Measurements from ENCODE around the gene ISOC1. TPM values are rescaled to one million over a fixed set of nuclear protein-coding genes. Genes with fewer than 3 reads are reported as not detected.

Gene ISOC1
- total RNA-seq, 1 donor from 2014 or later, result 26.3 TPM

DNA sequence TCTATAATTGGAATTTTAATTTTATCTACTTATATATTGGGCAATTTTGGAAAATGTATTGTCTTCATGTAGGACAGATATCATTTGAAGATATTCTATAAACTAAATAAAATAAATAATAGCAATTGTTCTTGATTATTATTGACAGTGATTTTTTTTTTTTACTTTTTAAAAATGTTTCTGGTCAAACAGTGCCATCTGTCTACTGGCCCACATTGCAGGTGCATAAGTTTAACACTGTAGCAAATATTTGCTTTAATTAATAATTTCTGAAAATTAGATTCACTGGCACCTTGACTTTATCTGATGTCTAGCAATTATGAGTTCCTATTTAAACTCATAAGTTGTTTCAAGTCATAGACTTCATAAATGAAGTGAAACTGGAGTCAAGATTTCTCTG is 41.1 kb upstream of the ISOC1 start:
- H3K4me1 Mint-ChIP-seq (ENCODE audit: unreplicated experiment), result no peaks in the 10 kb centered on the region
- H3K27me3 Mint-ChIP-seq, result no peaks in the 10 kb centered on the region
- DNase-seq (ENCODE audit: extremely low spot score, unreplicated experiment), result no peak
- no peaks in the 10 kb centered on the region for H3K36me3 Mint-ChIP-seq
- peaks cover 9% of the 10 kb centered on the region for H3K9me3 Mint-ChIP-seq
- H3K4me3 Mint-ChIP-seq, result no peak overlapping the region
- no peak for TF ChIP-seq CTCF (conservative IDR thresholded peaks at IDR 0.05)
- H3K27ac Mint-ChIP-seq, result no peak overlapping the region

- no peak for DNase-seq (ENCODE audit: extremely low spot score, unreplicated experiment)
- H3K4me1 Mint-ChIP-seq (ENCODE audit: unreplicated experiment), result no peaks in the 10 kb centered on the region
- no peak for TF ChIP-seq CTCF (conservative IDR thresholded peaks at IDR 0.05)
- H3K36me3 Mint-ChIP-seq, result no peaks in the 10 kb centered on the region
- no peak overlapping the region for H3K27ac Mint-ChIP-seq
- H3K27me3 Mint-ChIP-seq, result no peaks in the 10 kb centered on the region
- no peak overlapping the region for H3K4me3 Mint-ChIP-seq
- H3K9me3 Mint-ChIP-seq, result peaks cover 9% of the 10 kb centered on the region
These were observed 37.2 kb upstream of the ISOC1 start for GRCh38 chr5:129057329-129057728.

- TF ChIP-seq CTCF (conservative IDR thresholded peaks at IDR 0.05), result no peak
- Mint-ChIP-seq H3K36me3 (no peaks in the 10 kb centered on the region), H3K4me1 (ENCODE audit: unreplicated experiment) (peaks cover 9% of the 10 kb centered on the region), H3K9me3 (peaks cover 1% of the 10 kb centered on the region), H3K4me3 (no peak overlapping the region), H3K27me3 (no peaks in the 10 kb centered on the region), H3K27ac (no peak overlapping the region)
- no peak for DNase-seq (ENCODE audit: extremely low spot score, unreplicated experiment)
These were observed 32.7 kb upstream of the ISOC1 start for GRCh38 chr5:129061849-129062248.

- Mint-ChIP-seq H3K36me3 (no peaks in the 10 kb centered on the region), H3K4me3 (no peak overlapping the region), H3K27ac (no peak overlapping the region), H3K4me1 (ENCODE audit: unreplicated experiment) (peaks cover 9% of the 10 kb centered on the region), H3K27me3 (no peaks in the 10 kb centered on the region), H3K9me3 (no peaks in the 10 kb centered on the region)
- DNase-seq (ENCODE audit: extremely low spot score, unreplicated experiment), result no peak
- TF ChIP-seq CTCF (conservative IDR thresholded peaks at IDR 0.05), result no peak
These were observed 31.0 kb upstream of the ISOC1 start for GRCh38 chr5:129063483-129064113.

DNA sequence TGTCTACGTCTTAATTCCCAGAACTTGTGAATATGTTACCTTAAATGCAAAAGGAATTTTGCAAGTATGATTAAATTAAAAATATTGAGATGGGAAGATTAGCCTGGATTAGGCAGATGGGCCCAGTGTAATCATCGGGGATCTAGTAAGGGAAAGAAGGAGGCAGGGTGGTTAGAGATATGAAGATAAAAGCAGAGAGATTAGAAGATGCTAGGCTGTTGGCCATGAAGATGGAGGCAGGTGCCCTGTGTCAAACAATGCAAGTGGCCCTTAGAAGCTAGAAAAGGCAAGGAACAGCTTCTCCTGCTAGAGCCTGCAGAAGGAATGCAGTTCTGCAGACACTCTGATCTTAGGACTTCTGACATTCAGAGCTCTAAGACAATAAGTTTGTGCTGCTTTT is 28.8 kb upstream of the ISOC1 start:
- Mint-ChIP-seq H3K36me3 (no peaks in the 10 kb centered on the region), H3K27me3 (no peaks in the 10 kb centered on the region), H3K27ac (no peak overlapping the region), H3K4me1 (ENCODE audit: unreplicated experiment) (peaks cover 9% of the 10 kb centered on the region), H3K9me3 (no peaks in the 10 kb centered on the region), H3K4me3 (no peak overlapping the region)
- TF ChIP-seq CTCF (conservative IDR thresholded peaks at IDR 0.05), result no peak
- DNase-seq (ENCODE audit: extremely low spot score, unreplicated experiment), result no peak

DNA sequence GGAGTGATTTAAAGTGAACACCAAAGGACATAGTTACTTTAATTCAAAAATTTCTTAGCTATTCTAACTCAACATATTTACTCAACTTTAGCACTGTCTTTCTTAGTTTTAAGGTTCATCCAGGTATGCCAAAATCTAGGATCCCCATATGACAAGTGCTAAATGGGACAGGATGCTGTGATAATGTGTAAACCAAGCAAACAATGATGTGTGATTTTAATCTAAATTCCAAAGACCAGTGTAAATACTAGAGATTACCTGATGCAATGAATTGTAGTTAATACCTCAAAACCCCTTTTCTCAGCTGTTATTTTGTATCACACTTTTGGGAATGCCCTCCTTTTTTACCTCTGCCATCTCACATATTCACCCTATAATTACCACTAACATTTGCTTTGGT is 26.8 kb upstream of the ISOC1 start:
- Mint-ChIP-seq H3K4me3 (no peak overlapping the region), H3K9me3 (no peaks in the 10 kb centered on the region), H3K27me3 (no peaks in the 10 kb centered on the region), H3K27ac (no peak overlapping the region), H3K36me3 (no peaks in the 10 kb centered on the region), H3K4me1 (ENCODE audit: unreplicated experiment) (peaks cover 9% of the 10 kb centered on the region)
- TF ChIP-seq CTCF (conservative IDR thresholded peaks at IDR 0.05), result no peak
- no peak for DNase-seq (ENCODE audit: extremely low spot score, unreplicated experiment)

All from type B pancreatic cell (in vitro differentiated cells).